NCI-H2081 treated with DMSO at 0.1 percent for 48 hours (cell line): ENCODE measurements around the gene STXBP6.

ENCODE experiments used
- DNase-seq: peaks from one replicate; lab custom pipeline; 2025; lab: John Stamatoyannopoulos, UW

The STXBP6 gene

DNA sequence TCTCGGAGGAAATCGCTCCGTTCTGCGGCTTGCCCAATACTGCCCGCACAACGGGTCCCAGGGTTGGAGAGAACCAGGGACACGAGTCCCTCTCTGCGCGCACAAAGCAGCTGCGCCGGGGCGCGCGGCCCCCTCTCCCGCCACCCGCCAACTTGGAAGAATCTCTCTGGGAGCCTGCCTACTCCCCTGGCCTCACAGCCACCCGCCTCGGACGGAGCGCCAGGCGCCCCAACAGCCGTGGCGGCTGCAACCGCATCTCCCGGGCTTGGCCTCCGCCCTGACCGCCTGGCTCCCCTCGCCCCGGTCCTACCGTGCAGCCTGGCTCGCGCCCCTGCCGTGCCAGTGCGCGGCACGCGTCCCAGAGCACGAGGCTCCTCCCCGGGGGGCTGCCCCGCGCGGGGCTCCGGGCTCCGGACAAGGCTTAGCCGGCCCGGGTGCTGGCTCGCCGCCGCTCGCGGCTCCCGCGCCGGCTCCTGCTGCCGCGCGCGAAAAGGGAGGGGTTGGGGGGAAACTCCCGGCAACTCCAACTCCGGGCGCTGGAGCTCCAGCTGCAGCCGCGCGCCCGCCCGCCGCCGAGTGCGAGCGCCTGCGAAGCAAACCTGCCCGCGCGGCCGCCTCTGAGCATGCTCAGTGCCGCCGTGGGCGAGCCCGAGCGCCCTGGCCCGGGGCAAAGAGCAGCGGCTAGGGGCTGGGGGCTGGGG is at the start of gene STXBP6:
Gene STXBP6 (minus strand): TSS at position 580 of the 701 bp plus-strand sequence. CDS start 75,329 bp downstream, outside the sequence.
- DNase-seq: no peak

DNA sequence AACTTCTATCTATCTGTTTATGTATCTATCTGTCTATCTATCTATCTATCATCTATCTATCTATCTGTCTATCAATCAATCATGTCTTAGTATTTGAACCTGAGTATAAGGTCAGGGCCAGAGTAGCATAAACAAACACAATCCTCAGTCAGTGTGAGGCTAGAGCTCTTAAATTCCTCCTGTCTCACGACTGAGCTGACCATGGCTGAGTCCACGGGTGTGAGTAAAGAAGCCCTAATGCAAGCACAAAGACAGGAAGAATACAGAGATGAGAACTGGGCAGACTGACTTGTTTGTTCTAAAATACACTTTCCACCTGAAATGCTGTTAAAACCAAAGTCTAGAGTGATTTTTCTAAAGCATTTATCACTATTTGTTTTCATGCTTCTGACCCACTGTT is 47.2 kb upstream of the STXBP6 start:
- no peak for DNase-seq

- no peak for DNase-seq
Measured at GRCh38 chr14:25095736-25096437, 45.9 kb upstream of the STXBP6 start.

DNA sequence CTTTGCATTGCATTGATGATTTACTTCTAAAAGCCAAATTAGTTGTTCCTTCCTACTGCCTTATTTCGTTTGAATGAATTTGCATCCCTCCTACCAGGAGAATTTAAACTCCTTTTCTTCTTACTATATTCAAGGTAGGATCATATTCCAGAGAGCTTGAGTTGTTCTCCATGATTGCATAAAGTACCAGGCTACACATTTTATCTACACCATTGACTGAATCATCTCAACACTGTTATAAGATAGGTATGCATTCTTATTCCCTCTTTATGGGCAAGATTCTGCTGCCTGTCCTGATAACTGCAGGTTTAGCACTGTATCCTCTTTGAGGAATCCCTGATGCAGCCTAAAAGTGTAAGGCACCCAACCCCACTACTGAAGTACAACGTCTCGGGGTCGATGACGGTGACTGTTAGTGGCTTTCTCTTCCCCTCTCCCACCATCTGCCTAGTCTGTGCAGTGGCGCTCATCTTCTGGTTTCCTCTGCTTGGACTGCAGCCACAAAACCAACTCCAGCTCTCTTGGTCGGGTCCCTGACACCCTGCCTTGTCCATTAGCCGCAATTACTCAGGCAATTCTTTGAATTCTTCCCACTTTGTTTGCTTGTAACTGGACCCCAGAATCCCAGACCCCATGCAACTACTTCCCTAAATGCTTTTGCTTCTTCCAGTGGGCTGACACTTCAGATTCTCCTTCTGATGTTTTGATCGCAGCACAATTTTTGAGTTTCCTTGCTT is 44.4 kb upstream of the STXBP6 start:
- no peak for DNase-seq

DNA sequence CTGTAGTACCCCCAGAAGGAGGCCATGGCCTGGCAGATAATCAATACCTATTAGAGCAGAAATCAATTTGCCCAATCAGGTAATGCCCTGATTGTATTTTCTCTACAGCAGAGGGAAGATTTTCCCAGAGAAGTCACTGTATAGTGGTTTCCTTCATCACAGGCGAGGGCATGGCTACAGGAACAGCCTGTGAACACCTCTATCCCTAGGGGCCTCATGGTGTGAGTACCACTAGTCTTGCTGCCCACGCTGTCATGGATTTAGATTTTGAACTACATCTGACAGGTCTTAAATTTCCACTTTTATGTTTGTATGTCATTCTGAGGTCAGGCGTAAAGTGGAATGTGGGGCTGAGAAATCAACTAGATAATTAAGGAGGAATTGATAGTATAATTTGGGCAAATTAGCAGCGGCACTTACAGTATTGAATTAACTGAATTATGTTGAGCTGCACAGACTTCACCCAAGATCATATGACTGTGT is 42.4 kb upstream of the STXBP6 start:
- no peak for DNase-seq

DNA sequence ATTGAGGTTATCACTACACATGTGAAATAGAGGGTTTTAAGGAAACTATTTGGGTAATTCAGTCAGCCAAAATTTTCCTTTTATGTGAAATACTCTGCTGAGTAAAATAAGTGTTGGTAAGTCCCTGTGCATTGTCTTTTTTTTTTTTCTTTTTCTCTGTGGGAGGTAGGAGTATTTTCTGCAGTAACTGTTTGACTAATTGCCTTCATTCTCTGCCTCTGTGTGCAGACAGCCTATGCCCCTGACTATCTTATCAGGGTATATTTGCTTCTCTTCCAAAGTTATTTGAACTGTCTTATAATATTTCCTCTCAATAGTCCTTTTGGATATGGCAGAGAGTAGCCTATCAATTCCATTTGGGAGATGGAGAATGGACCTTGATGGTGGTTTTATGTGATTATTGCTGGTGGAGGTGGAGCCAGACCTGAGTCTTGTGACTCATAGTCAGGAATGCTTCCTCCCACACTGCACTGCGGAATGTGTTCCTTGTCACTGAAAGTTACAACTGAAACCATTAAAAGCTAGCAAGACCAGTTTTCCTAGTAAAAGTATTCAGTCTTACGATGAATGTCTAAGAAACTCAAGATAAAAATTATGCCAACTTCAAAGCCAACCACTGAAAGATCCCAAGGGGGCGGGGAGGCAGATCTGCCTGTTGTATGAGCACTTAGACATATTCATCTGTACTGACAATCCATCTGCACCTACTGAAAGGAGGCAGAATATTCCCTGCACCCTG is 40.9 kb upstream of the STXBP6 start:
- DNase-seq: no peak

DNA sequence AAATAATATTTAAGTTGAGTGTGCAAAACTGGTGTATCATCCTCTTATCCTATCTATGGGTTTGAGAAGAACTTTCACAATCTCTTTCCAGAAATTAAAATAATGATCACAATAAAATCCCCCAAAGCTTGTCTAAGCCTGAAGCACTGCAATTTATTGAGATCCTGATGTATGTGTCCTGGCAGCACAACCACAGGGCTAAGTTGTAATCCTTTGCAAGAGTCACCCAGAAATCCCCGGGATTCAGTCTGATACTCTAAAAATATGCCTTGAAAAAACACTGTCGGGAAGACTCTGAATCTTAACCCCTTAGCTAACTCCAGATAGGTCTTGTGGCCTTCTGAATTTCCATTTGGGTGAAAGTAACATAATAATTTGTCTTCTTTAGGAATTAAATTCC is 40.3 kb upstream of the STXBP6 start:
- no peak for DNase-seq

GRCh38 chr14:25089496-25089895 is 39.5 kb upstream of the STXBP6 start:
- no peak for DNase-seq

- no peak for DNase-seq
Measured at GRCh38 chr14:25086821-25087396, 37.0 kb upstream of the STXBP6 start.

DNA sequence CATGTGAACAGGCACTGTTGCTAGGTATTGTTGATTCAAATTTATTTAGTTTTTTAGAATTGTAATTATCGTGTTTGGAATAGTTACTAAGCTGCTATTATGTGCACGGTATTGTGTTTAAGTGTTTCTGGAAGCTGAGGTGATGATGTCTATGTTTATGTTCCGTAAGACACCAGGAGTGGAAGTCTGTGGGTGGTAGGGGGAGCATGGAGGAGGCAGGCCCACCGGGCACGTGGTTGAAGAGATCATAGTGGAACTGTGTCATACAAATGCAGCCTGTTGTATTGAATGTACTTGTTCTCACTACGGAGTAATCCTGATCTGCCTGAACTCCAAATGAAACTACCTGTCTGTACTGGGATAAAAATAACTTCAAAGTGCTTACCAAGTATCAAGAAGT is 36.1 kb upstream of the STXBP6 start:
- DNase-seq: no peak

DNA sequence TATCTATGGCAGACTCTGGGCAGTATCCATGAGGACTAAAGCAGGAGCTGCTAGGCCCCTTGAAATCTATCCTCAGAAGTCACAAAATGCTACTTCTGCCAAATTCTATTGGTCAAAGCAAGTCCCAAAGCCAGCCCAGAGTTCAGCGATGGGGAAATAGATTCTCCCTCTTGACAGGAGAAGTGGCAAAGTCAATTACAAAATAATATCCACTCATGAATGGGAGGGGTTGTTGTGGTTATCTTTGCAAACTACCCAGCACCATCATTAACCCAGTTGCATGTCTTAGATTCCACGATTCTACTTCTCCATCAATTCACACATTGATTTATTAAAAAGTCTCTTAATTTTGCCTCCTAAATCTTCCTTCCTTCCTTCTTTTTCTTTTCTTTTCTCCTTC is 30.7 kb upstream of the STXBP6 start:
- no peak for DNase-seq

DNA sequence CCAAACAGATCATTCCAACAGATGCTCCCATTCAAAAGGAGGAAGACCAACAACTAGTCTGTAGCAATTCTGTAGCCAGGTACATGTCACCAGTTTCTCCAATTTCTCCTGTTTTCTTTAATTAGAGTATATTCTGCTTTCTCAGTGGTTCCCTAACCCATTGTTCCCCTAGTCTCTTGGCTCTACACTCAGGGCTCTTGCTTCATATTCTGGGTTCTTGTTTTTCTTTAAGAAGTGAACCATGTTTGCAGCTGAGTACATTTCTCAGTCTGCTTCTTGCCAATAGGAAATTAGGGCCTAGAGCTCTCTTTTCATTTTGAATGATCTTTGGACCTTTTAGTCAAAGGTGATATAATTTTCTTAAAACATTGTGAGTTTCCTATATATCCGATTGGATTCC is 29.4 kb upstream of the STXBP6 start:
- DNase-seq: no peak

- no peak for DNase-seq
Measured at GRCh38 chr14:25074099-25074685, 24.2 kb upstream of the STXBP6 start.

DNA sequence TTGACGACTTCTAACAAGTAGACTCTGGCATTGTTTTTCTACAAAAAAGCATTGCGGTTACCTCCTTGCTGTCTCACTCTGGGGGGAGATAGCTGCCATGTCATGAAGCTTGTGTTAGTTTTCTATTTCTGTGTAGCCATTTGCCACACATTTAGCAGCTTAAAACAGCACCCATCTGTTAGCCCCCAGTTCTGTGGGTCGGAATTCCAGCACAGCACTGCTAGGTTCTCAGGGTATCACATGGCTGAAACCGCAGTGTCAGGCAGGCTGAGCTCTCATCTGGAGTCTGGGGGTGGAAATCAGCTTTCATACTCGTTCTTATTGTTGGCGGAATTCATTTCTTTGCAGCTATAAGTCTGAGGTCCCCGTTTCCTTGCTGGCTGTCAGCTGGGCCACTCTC is 19.9 kb upstream of the STXBP6 start:
- no peak for DNase-seq

GRCh38 chr14:25067600-25067999 is 17.7 kb upstream of the STXBP6 start:
- no peak for DNase-seq

DNA sequence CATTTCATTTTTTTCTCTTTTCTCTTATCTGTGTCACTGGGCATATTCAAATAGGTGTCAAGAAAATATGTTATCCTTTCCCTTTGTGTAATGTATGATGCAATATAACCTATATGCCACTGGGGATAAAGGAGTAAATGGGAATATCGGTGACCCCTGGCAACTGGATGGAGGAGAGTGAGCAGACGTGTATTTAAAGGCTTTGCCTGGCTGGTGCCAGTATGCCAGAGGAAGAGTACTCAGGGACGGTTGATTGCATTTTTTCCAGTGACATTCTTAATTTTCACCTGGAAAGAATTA is 12.0 kb upstream of the STXBP6 start:
- DNase-seq: no peak

DNA sequence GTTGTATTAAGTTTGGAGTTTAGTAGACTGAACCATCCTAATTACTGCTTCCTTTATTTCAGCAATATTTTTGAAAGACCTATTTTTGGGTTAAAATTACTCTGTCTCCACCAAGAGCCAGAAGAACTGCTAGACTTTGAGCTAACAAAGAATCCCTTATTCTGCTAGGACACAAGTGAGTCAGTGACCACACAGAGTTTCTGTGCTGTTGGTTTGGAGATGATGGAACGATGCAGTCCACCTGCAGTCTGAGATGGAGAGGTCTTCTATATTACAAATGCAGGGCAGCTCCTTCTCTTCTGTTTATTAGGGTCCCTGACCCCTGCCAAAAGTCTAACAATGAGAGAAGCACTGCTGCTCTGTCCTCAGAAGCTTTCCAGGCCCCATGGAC is 6.7 kb upstream of the STXBP6 start:
- no peak for DNase-seq

DNA sequence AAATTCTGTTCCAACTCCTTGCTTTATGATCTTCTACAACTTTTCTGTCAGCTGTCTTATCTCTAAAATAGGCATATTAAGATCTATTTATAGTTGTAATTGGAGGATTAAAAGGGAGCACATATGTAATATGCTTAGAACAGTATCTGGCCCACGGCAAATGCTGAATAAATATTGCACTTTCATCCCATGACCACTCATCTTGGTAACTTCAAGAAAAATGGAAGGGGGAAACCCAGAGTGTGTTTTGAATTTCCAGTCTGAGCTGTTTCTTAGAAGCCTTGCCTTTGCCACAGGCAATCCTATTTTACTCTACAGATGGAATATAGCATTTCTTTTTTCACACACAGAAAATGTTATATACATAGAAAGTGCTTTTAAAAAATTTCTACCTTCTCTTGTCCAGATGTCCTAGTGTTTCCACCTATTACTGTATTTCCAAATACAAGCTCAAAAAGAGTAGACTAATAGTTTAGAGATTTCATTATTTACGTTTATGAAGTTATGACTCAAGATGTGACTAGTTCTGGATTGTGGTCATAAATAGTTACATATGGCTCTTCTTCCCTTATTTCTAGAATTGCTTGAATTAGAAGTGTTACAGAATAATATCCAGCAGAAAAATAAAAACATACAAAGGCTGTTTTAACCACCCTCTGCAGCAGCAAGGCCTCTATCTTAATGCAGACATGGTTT is 6.2 kb upstream of the STXBP6 start:
- no peak for DNase-seq

DNA sequence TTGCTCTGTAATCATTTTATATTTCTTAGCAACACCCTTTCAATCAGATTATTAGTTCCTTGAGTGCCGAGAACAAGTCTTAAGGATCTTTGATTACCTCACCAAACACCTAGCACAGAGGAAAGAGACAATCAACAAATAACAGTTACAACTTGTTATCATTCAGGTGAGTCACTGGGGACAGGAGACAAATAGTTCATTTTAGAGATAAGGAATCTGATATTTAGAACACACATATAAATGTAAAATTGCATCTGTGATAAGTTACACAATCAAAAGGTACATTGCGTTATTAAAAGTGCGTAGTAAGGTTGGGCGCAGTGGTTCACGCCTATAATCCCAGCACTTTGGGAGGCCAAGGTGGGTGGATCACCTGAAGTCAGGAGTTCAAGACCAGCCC is 5.1 kb upstream of the STXBP6 start:
- DNase-seq: no peak

GRCh38 chr14:25053585-25053984 is 3.6 kb upstream of the STXBP6 start:
- DNase-seq: no peak

DNA sequence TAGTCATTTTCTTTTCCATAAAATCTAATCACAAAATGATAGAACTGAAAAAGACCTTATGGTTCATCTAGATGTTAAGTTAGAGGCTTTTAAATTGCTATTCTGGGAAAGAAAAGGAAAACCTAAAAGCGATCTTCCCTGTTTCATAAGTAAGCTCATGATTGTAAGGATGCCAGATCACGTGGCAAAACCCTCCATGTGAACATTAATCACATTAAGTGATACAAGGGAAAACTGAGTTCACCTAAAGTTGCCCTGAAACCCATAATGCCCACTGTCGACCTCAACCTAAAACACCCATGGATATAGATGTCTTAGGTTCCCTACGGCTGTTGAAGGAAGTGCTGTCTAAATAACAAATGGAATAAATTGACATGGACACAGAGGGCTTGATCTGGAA is 3.0 kb upstream of the STXBP6 start:
- no peak for DNase-seq
